GM19438 (cell line): ENCODE measurements around the gene DENND2D.
A peak's percentile ranks its signal among the peaks of the same experiment; 100 is the strongest.

Experiments
- ATAC-seq: cut with Tn5 transposase; IDR thresholded peaks from one replicate; pipeline ENCODE4 v1.9.1; 2021; ENCODE audit warnings: low read depth; ENCODE audit not compliant: unreplicated experiment

DENND2D gene

DNA sequence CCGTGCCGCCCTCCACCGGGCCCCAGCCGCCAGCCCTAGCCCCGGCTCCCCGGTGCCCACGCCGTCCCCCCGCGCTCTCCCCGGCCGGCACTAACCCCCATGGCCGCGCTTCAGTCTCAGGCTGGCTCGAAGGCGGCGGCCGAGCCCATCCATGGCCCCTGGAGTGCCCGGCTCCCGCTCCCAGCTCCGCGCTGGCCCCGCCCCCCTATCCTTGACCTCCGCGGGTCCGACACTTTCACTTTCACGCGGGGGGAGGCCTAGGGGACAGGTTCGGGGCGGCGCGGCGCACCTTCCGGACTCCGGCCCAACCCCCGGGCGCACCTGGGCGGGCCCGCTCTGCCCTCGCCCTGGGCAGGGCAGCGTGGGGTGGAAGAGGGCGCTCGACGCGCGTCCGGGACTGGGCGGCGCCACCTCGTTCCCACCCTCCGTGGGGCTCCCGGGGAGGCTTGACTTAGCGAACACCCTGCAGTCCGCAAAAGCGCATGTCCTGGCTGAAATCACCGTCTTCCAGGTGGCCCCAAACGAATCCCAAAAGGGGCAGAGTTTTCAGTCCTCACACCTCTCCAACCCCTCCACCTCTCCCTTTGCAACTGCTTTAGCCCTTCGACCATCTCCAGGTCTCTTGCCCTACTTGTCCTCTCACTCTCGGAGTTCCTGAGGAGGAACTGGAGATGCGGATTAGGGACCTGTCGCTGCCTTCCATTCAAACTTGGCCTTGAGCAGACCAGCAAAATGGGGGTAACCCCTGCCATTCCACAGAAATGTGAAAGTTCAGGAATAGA, 3.9 kb upstream of the DENND2D start:
- peak; percentile 71 for ATAC-seq

DNA sequence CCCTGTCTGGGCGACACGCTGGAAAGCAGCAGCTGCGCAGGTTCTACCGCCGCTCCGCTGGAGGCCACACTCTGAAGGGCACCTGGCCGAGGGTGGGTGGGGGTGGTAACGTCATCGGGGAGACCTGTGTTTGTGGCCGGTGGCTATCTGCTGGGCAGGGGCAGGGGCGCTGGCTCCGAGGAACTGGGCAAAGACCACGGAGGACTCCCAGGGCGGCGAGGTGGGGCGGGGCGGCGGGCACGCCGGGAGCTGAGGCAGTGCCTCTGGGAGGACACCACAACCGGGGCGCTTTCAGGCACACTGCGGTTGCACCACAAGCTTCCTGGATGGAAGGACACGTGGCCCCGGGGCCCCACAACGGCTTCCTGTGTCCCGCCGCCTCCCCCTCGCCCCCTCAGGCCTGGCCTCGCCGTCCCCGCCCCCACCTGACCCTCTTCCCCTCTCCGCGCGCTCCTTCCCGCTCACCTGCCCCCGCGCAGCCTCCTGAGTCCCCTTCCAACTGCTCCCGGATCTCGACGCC, 3.3 kb upstream of the DENND2D start:
- ATAC-seq: peak; percentile 51

DNA sequence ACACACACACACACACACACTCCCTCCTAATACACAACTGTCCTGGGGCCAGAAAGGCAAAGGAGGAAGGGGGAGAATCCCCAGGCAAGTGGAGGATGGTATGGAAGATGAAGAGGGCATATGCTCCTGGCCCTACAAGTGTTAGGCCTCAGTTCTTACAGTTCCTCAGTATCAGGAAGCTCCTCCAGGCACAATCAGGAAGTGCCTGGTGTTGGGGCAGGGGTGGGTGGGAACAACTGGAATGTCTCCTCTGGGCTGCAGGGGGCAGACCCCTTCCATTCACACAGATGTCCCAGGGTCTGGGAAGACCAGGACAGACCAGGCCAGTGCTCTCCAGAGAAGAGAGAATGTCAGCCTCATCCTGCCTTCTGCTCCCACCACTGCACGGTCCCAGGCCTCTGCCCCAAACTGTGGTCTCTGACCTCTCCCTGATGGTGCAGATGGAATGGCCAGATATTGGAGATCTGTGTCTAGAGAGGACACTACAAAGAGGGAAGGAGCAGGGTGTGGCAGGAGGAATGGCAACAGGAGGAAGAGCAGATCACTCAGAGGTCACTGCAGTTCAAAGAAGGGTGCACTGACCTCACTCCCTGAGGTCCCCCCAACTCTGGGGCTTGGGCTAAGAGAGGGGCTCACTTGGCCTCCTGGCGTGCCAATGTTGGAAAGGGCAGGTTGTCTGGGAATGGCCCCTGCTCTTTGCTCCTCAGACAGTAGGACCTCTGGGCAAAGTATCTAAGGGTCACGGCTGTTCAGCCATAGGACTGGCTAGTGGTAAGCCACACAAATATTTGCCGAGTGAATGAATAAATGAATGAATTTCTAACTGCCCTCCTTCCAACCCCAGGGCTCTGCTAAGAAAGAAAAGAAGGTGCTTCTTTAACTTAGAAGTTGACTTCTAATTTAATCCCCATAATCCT, 2.5 kb upstream of the DENND2D start:
- no peak for ATAC-seq

DNA sequence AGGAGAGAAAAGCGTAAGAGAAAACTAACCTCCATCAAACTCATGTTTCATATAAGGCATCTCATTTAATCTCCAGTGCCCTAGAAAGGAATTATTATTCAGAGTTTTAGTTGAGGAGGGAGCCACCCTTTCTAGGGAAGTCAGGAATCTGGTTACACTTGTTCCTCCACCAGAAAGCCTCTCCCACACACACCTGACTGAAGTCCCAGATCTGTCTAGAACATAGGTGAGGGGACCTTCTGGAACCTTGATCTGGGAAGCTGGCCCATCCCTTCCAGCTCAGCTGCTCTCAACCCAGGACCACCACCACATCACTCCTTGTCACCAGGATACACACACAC, 1.9 kb upstream of the DENND2D start:
- no peak for ATAC-seq

DNA sequence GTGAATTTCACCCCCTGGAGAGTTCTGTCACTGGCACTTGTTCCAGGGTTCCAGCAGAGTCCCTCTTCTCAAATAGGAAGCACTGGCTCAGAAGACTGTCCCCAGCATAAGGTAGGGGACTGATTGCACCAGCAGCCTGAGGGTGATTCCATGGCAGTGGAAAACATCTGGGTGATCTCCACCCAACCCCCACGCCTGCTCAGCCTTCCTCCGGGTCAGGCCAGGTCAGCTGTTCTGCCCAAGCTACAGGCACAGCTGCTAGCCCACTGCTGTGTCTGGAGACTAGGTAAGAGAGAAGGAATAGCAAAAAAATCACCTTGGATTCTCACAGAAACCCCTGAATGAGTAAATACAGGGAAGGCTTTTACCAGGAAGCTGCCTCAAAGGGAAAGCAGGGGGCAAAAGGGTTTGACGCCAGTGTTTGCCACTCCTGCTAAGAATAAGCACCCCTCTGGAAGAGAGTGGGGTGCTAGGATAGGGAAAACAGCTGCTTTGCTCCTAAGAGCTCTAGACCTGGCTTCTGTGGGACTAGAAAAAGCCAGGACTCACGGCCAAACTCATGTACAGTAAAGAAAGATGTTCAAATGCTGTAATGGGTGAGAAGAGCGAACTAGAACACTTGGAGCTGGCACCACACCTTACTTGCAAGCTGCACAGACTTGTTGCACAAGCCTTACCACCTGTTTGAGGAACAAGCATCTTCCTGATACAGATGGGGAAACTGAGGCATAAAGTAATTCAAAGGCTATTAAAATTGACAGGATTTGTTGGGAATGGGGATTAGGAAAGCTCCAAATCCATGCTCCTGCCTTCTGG, 1.0 kb upstream of the DENND2D start:
- no peak for ATAC-seq

DNA sequence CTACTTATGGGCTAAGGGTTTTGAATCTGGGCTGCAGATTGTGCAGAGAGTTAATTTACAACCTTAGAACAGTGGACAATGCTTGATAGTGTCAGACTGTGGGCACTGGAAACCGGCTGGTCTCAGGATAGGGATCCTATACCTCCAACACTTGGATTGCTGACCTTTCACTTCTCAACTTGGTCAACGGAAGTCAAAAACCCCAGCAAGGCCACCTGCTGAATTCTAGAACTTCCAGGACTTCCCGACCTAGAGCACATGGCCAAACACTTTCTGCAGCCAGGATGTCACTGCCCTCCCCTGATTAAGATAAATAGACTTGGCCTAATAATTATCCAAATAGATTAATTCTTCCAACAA, 336 bp upstream of the DENND2D start:
- no peak for ATAC-seq

DNA sequence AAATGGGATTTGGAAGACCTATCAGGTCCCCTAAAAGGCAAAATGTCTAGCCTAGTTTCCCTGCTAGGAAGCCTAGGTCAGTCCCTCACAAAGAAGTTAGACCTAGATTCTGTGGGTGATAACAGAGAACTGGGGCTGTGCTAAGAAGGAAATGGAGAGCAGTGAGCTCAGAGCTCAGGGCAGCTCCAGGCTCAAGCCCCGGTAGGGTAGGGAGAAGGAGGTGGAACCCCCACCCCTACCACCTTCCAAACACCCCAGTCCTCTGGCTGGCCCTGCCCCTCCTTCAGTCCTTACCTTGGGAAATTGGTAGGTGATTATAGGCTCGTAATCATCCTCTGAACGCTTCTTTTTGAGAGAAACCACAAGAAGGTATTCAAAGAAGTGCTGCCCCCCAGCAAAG, 1.1 kb downstream of the DENND2D start:
- no peak for ATAC-seq

DNA sequence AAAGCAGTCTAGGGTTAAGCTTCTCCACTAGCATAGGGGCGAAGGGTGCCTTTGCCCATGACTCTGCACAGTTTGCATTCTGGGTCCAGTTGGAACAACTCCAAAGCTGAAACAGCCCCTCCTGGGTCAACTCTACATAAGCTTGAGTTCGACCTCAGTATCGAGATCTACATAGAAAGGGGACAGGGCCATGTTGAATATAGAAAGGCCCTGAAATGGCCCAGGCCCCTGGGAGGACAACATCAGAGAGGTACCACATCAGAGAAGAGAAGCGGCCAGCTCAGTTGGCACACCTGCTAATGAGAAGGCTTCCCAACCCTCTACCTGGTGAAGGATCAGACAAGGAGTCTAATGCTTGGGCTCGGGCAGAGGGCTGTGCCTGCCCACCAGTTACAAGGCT, 1.6 kb downstream of the DENND2D start:
- ATAC-seq: no peak

DNA sequence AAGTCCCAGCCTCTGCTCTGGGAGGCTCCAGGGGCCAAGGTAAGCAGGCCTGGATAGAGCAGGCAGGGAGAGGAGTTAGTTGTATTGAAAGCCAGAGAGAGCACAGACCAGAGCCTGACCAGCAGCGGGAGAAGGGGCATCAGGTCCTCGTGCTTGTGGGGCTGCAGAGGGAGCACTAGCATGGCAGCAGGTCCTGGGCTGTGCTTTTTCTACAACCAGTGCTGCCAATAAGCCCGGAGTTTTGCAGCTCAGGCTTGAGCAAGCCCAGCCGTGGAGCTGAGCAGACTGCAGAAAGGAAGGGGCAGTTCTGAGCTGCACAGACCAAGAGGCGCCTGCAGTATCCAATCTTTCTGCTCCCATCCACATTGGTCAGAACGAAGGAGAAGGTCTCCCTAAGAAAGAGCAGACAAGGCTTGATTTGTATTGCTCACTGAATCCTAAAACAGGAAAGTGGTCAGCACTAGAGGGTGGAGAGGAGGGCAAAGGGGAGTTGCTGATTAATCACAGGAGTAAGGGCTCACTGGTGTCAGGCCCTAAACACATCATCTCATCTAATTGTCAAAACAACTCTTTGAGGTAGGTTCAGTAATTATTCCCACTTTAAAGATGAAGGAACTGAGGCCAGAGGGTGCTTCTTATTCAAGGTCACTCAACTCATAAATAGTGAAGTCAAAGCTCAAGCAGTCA, 2.7 kb downstream of the DENND2D start:
- ATAC-seq: no peak

DNA sequence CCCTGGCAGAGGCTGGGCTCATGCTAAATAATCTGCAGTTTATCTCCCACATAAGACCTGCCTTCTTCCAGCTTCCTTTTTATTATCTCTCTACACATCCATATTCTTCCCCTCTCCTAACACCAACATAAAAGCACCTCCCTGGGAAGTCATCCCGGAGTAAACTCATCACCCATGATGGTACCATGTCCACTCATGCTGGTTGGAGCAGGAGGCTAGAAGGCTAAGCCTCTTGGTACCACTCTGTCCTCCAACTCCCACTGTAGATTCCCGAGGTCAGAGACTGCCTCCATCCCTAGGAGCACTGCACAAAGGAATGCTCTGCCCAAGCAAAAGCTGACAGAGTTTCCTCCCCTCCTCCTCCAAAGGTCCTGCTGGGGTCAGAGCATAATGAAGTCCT, 4.2 kb downstream of the DENND2D start:
- ATAC-seq: no peak

DNA sequence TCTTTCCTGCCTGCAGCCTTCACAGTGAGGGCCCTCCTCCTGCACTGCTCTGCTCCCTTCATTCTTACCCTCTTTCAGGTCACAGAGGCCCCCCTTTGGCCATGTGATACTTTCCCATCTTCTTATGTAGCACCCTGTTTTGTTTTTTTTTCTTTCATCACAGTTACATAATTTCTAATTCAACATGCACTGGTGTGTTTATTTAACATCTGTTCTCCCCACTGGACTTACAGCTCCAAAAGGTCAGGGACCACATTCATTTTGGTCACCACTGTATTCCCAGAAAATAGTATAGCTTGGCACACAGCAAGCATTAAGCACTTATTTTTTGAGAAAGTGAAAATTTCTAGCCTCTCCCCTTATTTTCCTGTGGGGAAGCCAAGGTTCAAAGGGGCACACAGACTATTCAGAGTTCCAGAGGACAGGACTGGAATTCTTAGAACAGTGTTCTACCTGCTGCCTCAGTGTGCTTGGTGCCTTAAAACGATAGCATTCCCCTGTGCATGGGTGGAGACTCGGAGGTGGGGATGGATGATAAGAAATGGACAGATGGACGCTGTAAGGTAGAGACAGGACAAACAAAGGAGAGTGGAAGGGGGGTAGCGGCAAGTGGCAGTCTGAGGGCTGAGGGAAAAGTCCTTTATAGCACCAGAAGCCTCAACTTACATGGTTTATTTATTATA, 5.3 kb downstream of the DENND2D start:
- ATAC-seq: no peak

DNA sequence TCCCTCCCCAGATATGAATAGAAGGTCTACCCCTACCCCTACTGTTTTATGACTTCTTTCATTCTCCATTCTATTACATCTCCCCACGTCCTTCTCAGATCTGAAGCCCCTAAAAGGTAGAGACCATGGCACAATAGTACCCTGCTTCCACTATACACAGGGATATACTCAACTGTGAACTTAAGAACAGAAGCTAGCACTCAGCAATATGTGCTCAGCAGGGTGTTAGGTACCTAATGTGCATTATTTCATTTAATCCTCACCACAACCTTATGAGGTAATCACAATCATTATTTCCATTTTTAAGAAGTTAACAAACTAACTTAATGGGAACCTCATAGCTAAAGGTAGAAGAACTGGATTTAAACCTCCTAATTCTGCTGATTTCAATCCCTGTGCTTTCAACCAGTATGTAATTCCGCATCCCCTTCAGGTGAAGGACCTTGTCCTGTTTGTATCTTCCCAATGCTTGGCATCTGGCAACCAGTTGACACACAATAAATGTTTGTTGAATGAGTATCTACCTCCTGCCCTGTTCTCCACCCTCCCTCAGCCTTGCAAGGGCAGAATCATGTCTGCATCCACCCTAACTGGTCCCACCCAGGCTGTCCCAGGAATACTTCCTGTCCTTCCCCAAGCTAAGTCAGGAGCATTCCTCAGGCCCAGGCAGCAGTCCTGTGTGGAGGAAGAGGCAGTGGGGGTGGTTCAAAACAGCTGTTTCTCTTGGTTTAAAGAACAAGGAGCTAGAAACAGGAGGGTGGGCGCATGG, 6.5 kb downstream of the DENND2D start:
- ATAC-seq: no peak

DNA sequence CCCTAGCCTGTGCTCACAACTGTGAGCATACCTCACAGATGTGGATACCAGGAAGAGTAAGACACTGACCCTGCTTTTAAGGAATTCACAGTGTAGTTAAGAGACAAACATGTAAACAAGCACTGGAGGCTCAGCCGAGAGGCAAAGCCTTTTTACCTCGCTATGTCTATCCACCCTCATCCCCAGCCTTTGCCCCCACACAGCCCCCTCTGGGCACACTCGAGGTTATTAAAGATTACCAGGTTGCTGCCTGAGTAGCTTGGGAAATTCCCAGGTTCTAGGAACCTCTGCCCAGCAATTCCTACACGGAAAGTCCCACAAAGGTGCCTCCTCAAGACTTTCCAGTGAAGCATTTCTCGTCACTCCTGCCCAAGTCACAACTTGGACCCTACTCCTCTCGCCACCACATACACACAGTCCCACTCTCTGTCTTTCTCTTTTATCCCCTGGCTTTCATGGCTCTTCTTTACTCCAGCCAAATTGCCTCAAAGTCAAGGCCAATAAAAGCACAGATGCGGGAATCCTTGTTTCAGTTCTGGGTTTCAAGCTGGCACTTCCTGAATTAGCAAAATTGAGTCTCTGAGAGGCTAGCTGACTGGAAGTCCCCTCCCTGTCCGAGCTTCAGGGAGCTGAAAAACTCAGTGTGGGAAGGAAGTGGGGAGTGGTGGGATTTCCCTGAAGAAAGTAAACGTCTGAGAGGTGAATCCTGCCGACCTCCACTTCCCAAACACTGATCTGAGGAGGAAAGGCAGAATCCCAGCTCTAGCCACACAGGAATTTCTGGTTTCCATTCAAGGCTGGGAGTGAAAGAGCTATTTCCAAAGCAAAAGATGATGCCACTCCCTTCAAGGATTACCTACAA, 7.6 kb downstream of the DENND2D start:
- ATAC-seq: no peak

DNA sequence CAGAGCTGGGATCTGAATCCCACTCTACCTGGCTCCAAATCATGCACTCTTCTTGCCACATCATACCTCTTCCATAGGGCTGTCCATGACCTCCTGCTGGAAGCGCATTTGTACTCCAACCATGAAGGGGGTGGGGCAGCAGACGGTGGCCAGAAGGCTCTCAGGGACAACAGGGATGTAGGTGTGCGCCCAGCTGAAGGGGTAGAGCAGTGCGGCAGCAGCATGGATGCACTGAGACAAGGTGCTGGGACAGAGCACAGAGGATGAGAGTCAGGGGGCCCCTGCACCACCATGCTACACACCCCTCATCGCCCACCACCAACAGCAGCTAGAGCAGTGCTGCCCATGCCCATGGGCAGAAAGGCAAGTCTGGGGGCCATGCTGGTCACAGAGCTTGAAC, 8.4 kb downstream of the DENND2D start:
- no peak for ATAC-seq

DNA sequence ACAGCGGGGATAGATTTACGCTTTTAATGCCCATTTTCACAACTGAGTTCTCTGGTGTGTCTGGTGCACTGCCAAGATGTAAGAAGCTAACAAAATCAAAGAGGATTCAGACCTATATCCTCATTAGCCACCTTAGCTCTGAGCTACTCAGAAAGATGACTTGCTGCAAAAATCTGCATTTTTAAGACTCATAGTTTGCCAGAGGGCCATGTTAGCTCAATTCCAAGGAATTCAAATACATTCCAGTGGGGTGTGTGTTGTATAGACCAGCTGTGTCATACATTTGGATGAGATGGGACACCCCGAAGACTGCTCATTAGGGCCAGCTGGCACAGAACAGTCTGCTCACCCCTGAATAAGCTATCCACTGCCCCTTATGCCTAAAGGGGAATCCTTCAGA, 8.9 kb downstream of the DENND2D start:
- no peak for ATAC-seq

DNA sequence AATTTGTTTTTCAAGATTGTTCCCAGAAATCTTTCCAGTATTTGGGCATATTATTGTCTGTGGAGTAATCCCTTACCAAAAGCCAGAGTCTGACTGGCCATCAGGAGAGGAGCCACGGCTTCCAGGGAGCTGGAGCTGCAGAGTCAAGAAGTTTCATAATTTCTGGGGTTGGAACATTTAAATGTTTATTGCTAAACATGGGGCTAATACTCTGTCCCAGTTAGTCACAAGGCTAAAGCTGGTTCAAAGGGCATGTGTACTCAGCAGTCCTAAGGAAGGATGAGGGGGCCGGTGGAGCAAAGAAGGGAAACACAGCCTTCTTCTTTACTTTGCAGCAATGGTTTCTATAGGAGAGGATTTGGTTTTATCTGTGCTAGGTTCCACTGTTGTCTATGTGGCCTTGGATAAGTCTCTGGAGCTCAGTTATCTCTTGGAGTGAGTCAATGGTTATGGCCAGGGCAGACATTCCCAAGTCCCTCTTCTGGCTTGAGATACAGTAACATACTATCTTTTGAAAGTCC, 9.5 kb downstream of the DENND2D start:
- no peak for ATAC-seq

DNA sequence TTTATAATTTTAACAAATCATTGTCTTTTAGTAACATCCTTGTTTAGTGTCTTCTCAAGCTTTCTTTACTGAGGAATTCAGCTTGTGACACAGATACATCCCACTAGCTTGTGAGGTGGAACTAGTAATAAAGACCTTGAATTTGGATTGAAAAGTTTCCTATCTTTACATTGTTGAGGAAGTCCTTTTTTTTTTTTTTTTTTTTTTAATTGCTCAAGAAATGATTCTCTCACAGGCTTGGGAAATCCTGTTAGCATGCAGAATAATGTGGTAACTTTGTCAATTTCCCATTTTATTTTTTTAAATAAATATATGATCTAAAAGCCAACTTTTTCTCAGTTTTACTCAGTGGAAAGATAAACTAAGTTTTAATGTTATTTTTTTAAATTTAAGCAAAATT, 15.8 kb downstream of the DENND2D start:
- no peak for ATAC-seq
